SKM-1 (cell line): ENCODE measurements around the gene MTX1.
"Not testable (repeated sequence)": the region's sequence is repeated elsewhere in the genome, so short reads cannot be mapped to it uniquely, and the experiment has no call there.

ENCODE experiments used
- DNase-seq: peaks from one replicate; lab custom pipeline; 2025; ENCODE audit not compliant: unreplicated experiment; lab: John Stamatoyannopoulos, UW

MTX1 gene

GRCh38 chr1:155188268-155188667 is 20.2 kb upstream of the MTX1 start:
- DNase-seq: no peak

DNA sequence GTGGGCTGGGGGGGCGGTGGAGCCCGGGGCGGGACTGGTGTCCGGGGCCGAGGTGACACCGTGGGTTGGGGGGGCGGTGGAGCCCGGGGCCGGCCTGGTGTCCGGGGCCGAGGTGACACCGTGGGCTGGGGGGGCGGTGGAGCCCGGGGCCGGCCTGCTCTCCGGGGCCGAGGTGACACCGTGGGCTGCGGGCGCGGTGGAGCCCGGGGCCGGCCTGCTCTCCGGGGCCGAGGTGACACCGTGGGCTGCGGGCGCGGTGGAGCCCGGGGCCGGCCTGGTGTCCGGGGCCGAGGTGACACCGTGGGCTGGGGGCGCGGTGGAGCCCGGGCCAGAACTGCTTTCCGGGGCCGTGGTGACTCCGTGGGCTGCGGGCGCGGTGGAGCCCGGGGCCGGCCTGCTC is 18.6 kb upstream of the MTX1 start:
- DNase-seq: not testable (repeated sequence)

- no peak for DNase-seq
These were observed 16.6 kb upstream of the MTX1 start for GRCh38 chr1:155191904-155192303.

GRCh38 chr1:155192346-155193274 is 15.9 kb upstream of the MTX1 start:
- no peak for DNase-seq

GRCh38 chr1:155193275-155193990 is 15.1 kb upstream of the MTX1 start:
- DNase-seq: peak; percentile 94

- not testable (repeated sequence) for DNase-seq
These were observed 14.6 kb upstream of the MTX1 start for GRCh38 chr1:155193991-155194240.

- no peak for DNase-seq
These were observed 13.0 kb upstream of the MTX1 start for GRCh38 chr1:155195201-155196102.

- no peak for DNase-seq
These were observed 12.2 kb upstream of the MTX1 start for GRCh38 chr1:155196103-155196892.

DNA sequence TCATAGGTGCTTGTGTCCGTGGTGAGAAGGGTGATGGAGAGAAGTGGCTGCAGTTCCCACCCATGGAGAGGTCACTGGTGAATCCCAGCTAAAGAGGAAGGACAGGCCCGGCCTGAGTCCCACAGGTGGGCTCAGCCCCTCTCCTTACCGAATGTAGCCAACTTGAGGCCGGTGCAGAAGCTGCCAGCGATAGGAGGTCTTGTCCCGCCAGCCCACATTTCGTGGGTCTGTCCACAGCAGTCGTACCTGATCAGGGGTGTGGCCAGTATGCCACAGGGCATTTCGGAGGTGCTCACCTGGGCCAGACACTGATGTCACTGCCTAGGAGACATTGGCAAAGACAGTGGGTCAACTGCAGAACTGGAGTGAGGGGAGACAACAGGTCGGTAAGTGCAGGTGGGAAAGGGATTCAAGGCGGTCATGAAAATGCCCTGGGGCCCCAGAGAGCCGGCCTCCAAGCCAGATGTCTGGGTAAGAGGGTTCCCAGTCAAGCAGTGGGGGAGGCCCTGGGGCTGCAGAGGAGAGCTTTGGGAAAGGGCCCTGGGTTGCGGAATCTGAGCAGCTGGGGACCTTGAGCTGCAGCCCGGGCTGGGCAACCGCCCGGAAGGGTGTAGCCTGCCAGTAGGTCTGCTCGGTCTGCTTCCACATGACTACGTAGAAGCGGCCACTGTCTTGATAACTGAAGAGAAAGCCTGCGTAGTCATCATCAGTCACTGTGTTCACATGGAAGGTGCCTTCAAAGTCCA is 11.4 kb upstream of the MTX1 start:
- DNase-seq: no peak

GRCh38 chr1:155197901-155198546 is 10.5 kb upstream of the MTX1 start:
- no peak for DNase-seq

GRCh38 chr1:155198547-155198906 is 10.0 kb upstream of the MTX1 start:
- no peak for DNase-seq

- no peak for DNase-seq
These were observed 8.7 kb upstream of the MTX1 start for GRCh38 chr1:155199792-155200191.

DNA sequence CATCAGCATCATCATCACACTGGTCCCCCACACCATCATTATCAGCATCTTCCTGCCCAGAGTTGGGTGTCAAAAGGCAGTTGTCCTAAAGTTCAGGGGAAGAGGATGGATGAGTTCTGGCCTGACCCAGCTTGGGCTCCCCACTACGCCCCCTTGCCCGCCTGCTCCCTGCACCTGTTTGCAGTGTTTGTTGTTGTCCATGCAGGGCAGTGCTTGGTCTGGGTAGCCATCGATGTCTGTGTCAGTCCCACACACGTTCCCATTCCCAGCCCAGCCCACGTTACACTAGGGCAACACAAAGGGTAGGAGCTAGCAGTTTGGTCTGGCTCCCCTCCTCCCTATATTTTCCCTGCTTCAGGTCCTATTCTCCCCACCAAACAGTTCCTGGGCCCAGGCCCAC is 7.6 kb upstream of the MTX1 start:
- no peak for DNase-seq

DNA sequence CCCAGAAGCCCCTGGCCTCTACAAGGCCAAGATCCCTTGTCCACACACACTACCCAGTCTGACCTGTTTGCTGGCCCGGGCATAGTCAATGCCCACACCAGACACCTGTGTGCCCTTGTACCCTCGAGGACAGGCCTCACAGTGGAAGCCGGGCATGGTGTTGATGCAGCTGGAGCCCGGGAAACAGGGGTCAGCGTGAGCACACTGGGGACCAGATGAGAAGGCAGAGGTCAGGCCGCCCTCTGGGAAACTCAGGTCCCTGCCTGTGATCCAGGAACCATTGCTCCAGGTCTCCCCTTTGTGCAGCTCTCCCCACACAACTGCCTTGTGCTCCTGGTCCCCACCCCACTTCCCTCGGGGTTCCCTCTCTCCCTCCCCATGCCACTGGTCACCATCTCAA is 6.3 kb upstream of the MTX1 start:
- no peak for DNase-seq

GRCh38 chr1:155202731-155203515 is 5.6 kb upstream of the MTX1 start:
- DNase-seq: no peak

- DNase-seq: no peak
These were observed 3.5 kb upstream of the MTX1 start for GRCh38 chr1:155205035-155205434.

- no peak for DNase-seq
These were observed 2.4 kb upstream of the MTX1 start for GRCh38 chr1:155205969-155206593.
